H1 (cell line): ENCODE data around the gene FOXI3.

Experiments
- CREB1 ChIP-seq: IDR thresholded peaks from 2 replicates; pipeline ENCODE4 v1.6.1; 2012; ENCODE audit warnings: inconsistent platforms
- EGR1 ChIP-seq: IDR thresholded peaks from 2 replicates; pipeline ENCODE4 v1.6.1; 2011; ENCODE audit warnings: low read depth, low read length, borderline replicate concordance
- EP300 ChIP-seq, 2 experiments: IDR thresholded peaks; 1 replicate in 1 of 2; 2 replicates in 1 of 2; pipeline ENCODE4 v1.6.1; 2011 to 2012; ENCODE audit warnings: low read depth in 2 of 2, low read length in 2 of 2, mild to moderate bottlenecking in 2 of 2, borderline replicate concordance in 1 of 2, inconsistent platforms in 1 of 2, moderate library complexity in 1 of 2
- HDAC2 ChIP-seq, 2 experiments: fragments of 300-600 bp in 1 of 2; sonication (generic) in 1 of 2; IDR thresholded peaks; 2 replicates each; pipeline ENCODE4 v1.6.1; 2011 to 2012; ENCODE audit warnings: low read depth in 2 of 2, low read length in 2 of 2, mild to moderate bottlenecking in 2 of 2, moderate library complexity in 2 of 2, borderline replicate concordance in 1 of 2, inconsistent platforms in 1 of 2
- NANOG ChIP-seq: IDR thresholded peaks from 2 replicates; pipeline ENCODE4 v1.6.1; 2011; ENCODE audit warnings: low read length, low read depth, mild to moderate bottlenecking, inconsistent platforms; ENCODE audit not compliant: insufficient read depth, poor library complexity, severe bottlenecking
- PHF8 ChIP-seq: fragments of 200-600 bp; sonication (generic); conservative IDR thresholded peaks from 2 replicates; pipeline ENCODE4 v1.7.1; 2012; ENCODE audit warnings: low read depth, mild to moderate bottlenecking, inconsistent platforms, low read length, moderate library complexity
- POLR2A ChIP-seq, 2 experiments: IDR thresholded peaks; 1 replicate in 1 of 2; 2 replicates in 1 of 2; pipeline ENCODE4 v1.6.1; 2011; ENCODE audit warnings: low read depth in 2 of 2, low read length in 2 of 2, mild to moderate bottlenecking in 2 of 2; ENCODE audit errors: control extremely low read depth in 1 of 2
- POLR2AphosphoS5 ChIP-seq: IDR thresholded peaks from 2 replicates; pipeline ENCODE4 v1.6.1; 2011; ENCODE audit warnings: low read depth, low read length
- SP1 ChIP-seq: IDR thresholded peaks from 2 replicates; pipeline ENCODE4 v1.6.1; 2011; ENCODE audit warnings: low read depth, low read length
- SUZ12 ChIP-seq: fragments of 200-600 bp; sonication (generic); IDR thresholded peaks from 2 replicates; pipeline ENCODE4 v1.6.1; 2012; ENCODE audit warnings: mild to moderate bottlenecking, inconsistent platforms, low read length, moderate library complexity, mixed read lengths
- TBP ChIP-seq: IDR thresholded peaks from 2 replicates; pipeline ENCODE4 v1.6.1; 2011; ENCODE audit warnings: low read depth, low read length, improper control_type of control experiment
- TF ChIP-seq, protein P1 (sequence below), 3 experiments: IDR thresholded peaks; 1 replicate in 2 of 3; 2 replicates in 1 of 3; pipeline versions ENCODE4 v1.5.1 to v1.6.1; 2011; ENCODE audit warnings: low read length in 3 of 3, mild to moderate bottlenecking in 3 of 3, inconsistent platforms in 2 of 3, low read depth in 1 of 3, moderate library complexity in 1 of 3; ENCODE audit not compliant: insufficient read depth in 1 of 3; ENCODE audit errors: control extremely low read depth in 1 of 3
- TF ChIP-seq, protein P2 (sequence below): IDR thresholded peaks from 2 replicates; pipeline ENCODE4 v1.6.1; 2012; ENCODE audit warnings: inconsistent platforms

DNA sequence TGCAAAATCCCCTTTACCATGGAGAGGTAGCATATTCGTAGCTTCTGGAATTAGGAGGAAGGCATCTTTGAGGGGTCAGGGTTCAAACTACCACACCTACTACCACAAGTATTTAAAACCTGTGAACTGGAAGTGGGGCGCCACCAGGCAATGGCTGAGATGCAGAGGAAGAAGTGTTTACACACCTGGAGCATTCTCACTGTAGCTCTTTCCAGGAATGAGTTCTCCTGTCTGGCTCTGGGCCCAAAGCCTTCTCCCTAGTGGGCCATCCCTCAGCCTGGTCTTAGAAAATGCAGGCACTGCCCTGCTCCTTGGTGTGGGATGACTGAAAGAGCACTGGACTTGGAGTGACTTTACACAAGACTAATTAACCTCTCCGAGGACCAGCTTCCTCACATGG, 30.7 kb upstream of the FOXI3 start:
- TF ChIP-seq, protein P1, sequence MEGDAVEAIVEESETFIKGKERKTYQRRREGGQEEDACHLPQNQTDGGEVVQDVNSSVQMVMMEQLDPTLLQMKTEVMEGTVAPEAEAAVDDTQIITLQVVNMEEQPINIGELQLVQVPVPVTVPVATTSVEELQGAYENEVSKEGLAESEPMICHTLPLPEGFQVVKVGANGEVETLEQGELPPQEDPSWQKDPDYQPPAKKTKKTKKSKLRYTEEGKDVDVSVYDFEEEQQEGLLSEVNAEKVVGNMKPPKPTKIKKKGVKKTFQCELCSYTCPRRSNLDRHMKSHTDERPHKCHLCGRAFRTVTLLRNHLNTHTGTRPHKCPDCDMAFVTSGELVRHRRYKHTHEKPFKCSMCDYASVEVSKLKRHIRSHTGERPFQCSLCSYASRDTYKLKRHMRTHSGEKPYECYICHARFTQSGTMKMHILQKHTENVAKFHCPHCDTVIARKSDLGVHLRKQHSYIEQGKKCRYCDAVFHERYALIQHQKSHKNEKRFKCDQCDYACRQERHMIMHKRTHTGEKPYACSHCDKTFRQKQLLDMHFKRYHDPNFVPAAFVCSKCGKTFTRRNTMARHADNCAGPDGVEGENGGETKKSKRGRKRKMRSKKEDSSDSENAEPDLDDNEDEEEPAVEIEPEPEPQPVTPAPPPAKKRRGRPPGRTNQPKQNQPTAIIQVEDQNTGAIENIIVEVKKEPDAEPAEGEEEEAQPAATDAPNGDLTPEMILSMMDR (IDR thresholded peaks at IDR 0.05; ENCODE audit: control extremely low read depth in 1 of 3, insufficient read depth in 1 of 3, low read depth in 1 of 3, low read length in 3 of 3), result no peak
- TF ChIP-seq TBP, result no peak
- TF ChIP-seq PHF8, result no peak
- no peak for TF ChIP-seq CREB1
- TF ChIP-seq POLR2A (IDR thresholded peaks at IDR 0.05; ENCODE audit: control extremely low read depth in 1 of 2, low read depth in 2 of 2, low read length in 2 of 2), result no peak
- no peak for TF ChIP-seq POLR2AphosphoS5
- TF ChIP-seq HDAC2 (IDR thresholded peaks at IDR 0.05; ENCODE audit: borderline replicate concordance in 1 of 2, low read depth in 2 of 2, low read length in 2 of 2), result no peak
- no peak for TF ChIP-seq NANOG
- TF ChIP-seq EP300 (IDR thresholded peaks at IDR 0.05; ENCODE audit: borderline replicate concordance in 1 of 2, low read depth in 2 of 2, low read length in 2 of 2), result no peak
- no peak for TF ChIP-seq SP1
- no peak for TF ChIP-seq SUZ12
- TF ChIP-seq, protein P2, sequence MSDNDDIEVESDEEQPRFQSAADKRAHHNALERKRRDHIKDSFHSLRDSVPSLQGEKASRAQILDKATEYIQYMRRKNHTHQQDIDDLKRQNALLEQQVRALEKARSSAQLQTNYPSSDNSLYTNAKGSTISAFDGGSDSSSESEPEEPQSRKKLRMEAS, result no peak
- TF ChIP-seq EGR1, result no peak
